WTC11 (cell line): ENCODE results near the gene KRTAP5-11. TPM values are rescaled to one million over a fixed set of nuclear protein-coding genes. Genes with fewer than 3 reads are reported as not detected.

Experiments used
- ATAC-seq: fragments of 200-7000 bp; cut with Tn5 transposase; 2 replicates; pipeline ENCODE4 v1.10.0; 2021; ENCODE audit warnings: mild to moderate bottlenecking, moderate library complexity
- CTCF ChIA-PET: fragments of 300-600 bp; sonication (Branson Sonifier 250); formaldehyde crosslinking; loops from one replicate; lab custom pipeline; 2021; ENCODE audit warnings: antibody characterized with exemption; lab: Charles Lee
- POLR2A ChIA-PET: fragments of 350-600 bp; sonication (Branson Sonifier 250); formaldehyde crosslinking; loops from one replicate; lab custom pipeline; 2021; ENCODE audit warnings: antibody characterized with exemption; lab: Charles Lee
- DNase-seq: peaks from one replicate; pipeline ENCODE4 v3.0.0; 2021; ENCODE audit warnings: low spot score
- H3K27ac Mint-ChIP-seq: 2 replicates; pipeline ENCODE4 v1.8.0; 2021; ENCODE audit warnings: mixed read lengths
- H3K27me3 Mint-ChIP-seq: 2 replicates; pipeline ENCODE4 v1.8.0; 2021; ENCODE audit warnings: low read depth, mild to moderate bottlenecking, moderate library complexity, mixed read lengths
- H3K36me3 Mint-ChIP-seq: 2 replicates; pipeline ENCODE4 v1.8.0; 2021; ENCODE audit warnings: mixed read lengths
- H3K4me1 Mint-ChIP-seq: 2 replicates; pipeline ENCODE4 v1.8.0; 2022; ENCODE audit warnings: mixed read lengths
- H3K4me3 Mint-ChIP-seq: 2 replicates; pipeline ENCODE4 v1.8.0; 2021; ENCODE audit warnings: mild to moderate bottlenecking, moderate library complexity, mixed read lengths
- H3K9me3 Mint-ChIP-seq: 2 replicates; pipeline ENCODE4 v1.8.0; 2021; ENCODE audit warnings: mixed read lengths
- EMX1 ChIP-seq: fragments of 250-450 bp; sonication (Bioruptor Pico); IDR thresholded peaks from 2 replicates; pipeline ENCODE4 v1.8.0; 2021; ENCODE audit warnings: mild to moderate bottlenecking
- FOXK1 ChIP-seq: sonication (generic); formaldehyde crosslinking; IDR thresholded peaks from 2 replicates; pipeline ENCODE4 v1.8.0; 2022; ENCODE audit warnings: mild to moderate bottlenecking, moderate library complexity, missing genetic modification reagents
- GRHL2 ChIP-seq: fragments of 250-450 bp; sonication (Bioruptor Pico); IDR thresholded peaks from 2 replicates; pipeline ENCODE4 v1.8.0; 2022; ENCODE audit warnings: mild to moderate bottlenecking, moderate library complexity; ENCODE audit not compliant: insufficient replicate concordance, severe bottlenecking
- JAZF1 ChIP-seq: fragments of 250-450 bp; sonication (Bioruptor Pico); IDR thresholded peaks from 2 replicates; pipeline ENCODE4 v1.9.0; 2021; ENCODE audit warnings: moderate library complexity, mild to moderate bottlenecking, inconsistent platforms
- NR1H2 ChIP-seq: sonication (generic); formaldehyde crosslinking; IDR thresholded peaks from 2 replicates; pipeline ENCODE4 v1.9.0; 2021; ENCODE audit warnings: mild to moderate bottlenecking, moderate library complexity, missing genetic modification reagents
- NR3C1 ChIP-seq: sonication (generic); formaldehyde crosslinking; conservative IDR thresholded peaks from 2 replicates; pipeline ENCODE4 v1.8.1; 2023; ENCODE audit warnings: low read depth, mild to moderate bottlenecking, missing genetic modification reagents
- PRRX2 ChIP-seq: fragments of 250-450 bp; sonication (Bioruptor Pico); IDR thresholded peaks from 2 replicates; pipeline ENCODE4 v1.8.0; 2021; ENCODE audit warnings: mild to moderate bottlenecking
- SOX15 ChIP-seq: fragments of 250-450 bp; sonication (Bioruptor Pico); IDR thresholded peaks from 2 replicates; pipeline ENCODE4 v1.9.0; 2021; ENCODE audit warnings: mild to moderate bottlenecking
- TEAD1 ChIP-seq: sonication (generic); formaldehyde crosslinking; IDR thresholded peaks from 2 replicates; pipeline ENCODE4 v1.8.0; 2022; ENCODE audit warnings: mild to moderate bottlenecking, missing genetic modification reagents
- ZNF121 ChIP-seq: sonication (generic); formaldehyde crosslinking; IDR thresholded peaks from 2 replicates; pipeline ENCODE4 v1.8.0; 2023; ENCODE audit warnings: missing genetic modification reagents
- ZNF232 ChIP-seq: sonication (generic); formaldehyde crosslinking; IDR thresholded peaks from 2 replicates; pipeline ENCODE4 v1.8.0; 2022; ENCODE audit warnings: mild to moderate bottlenecking, missing genetic modification reagents
- ZNF317 ChIP-seq: sonication (generic); formaldehyde crosslinking; IDR thresholded peaks from 2 replicates; pipeline ENCODE4 v1.8.1; 2023; ENCODE audit warnings: low read depth, mild to moderate bottlenecking, moderate library complexity, missing genetic modification reagents, borderline replicate concordance
- ZNF671 ChIP-seq: fragments of 250-450 bp; sonication (Bioruptor Pico); IDR thresholded peaks from 2 replicates; pipeline ENCODE4 v1.8.0; 2021; ENCODE audit warnings: mild to moderate bottlenecking
- total RNA-seq: library from RNA; stranded (reverse); gene quantifications from 3 replicates; pipeline ENCODE4 v1.2.3, GENCODE V29; 2021
- TF ChIP-seq, protein P1 (sequence below): sonication (generic); formaldehyde crosslinking; conservative IDR thresholded peaks from 2 replicates; pipeline ENCODE4 v1.8.1; 2023; ENCODE audit warnings: mild to moderate bottlenecking, low read depth, missing genetic modification reagents, moderate library complexity
- TF ChIP-seq, protein P2 (sequence below): fragments of 250-450 bp; sonication (Bioruptor Pico); IDR thresholded peaks from 2 replicates; pipeline ENCODE4 v1.8.0; 2021; ENCODE audit warnings: mild to moderate bottlenecking
- TF ChIP-seq, protein P3 (sequence below): sonication (generic); formaldehyde crosslinking; conservative IDR thresholded peaks from 2 replicates; pipeline ENCODE4 v1.8.1; 2022; ENCODE audit warnings: mild to moderate bottlenecking, missing genetic modification reagents
- TF ChIP-seq, protein P4 (sequence below): fragments of 250-450 bp; sonication (Bioruptor Pico); IDR thresholded peaks from 2 replicates; pipeline ENCODE4 v1.9.0; 2021; ENCODE audit warnings: mild to moderate bottlenecking
- TF ChIP-seq, protein P5 (sequence below): fragments of 250-450 bp; sonication (Bioruptor Pico); IDR thresholded peaks from 2 replicates; pipeline ENCODE4 v1.9.0; 2021; ENCODE audit warnings: mild to moderate bottlenecking, borderline replicate concordance
- TF ChIP-seq, protein P6 (sequence below): sonication (generic); formaldehyde crosslinking; IDR thresholded peaks from 2 replicates; pipeline ENCODE4 v1.8.0; 2023; ENCODE audit warnings: missing genetic modification reagents
- TF ChIP-seq, protein P7 (sequence below): sonication (generic); formaldehyde crosslinking; IDR thresholded peaks from 2 replicates; pipeline ENCODE4 v1.8.1; 2022; ENCODE audit warnings: low read depth, missing genetic modification reagents, borderline replicate concordance

Gene KRTAP5-11
- total RNA-seq, 1 experiment from 2014 or later, result not detected

DNA sequence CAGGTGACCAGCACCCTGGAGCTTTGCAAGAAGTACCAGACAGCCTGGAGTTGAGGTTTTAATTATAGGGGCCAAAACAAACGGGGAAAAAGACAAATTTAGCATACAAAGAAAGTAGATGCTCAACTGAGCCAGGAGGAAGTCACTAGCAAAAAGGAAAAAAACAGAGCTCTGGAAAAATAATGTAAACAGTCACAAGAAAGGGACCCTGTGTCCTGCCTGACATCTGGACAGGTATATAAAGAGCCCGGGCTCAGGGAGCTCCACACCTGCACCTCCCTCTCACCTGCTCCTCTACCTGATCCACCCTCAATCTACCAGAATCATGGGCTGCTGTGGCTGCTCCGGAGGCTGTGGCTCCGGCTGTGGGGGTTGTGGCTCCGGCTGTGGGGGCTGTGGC, 17.4 kb downstream of the KRTAP5-11 start, which contains the start of gene KRTAP5-10:
Gene KRTAP5-10, plus strand, starts transcription at position 301 of the 400 bp plus-strand sequence. Its CDS starts 25 bp downstream, at position 326.
- Mint-ChIP-seq H3K9me3 (peaks cover 15% of the 10 kb centered on the region), H3K36me3 (no peaks in the 10 kb centered on the region), H3K27ac (no peak within 1 kb of the TSS), H3K4me1 (peaks cover 31% of the 10 kb centered on the region), H3K4me3 (no peak within 1 kb of the TSS), H3K27me3 (peaks cover 12% of the 10 kb centered on the region)
- ChIA-PET CTCF (interaction anchor here (6.3 kb wide), 1 partner anchor 15 kb away, joined by 41 read pairs; no protein-coding TSS in a partner anchor), POLR2A (interaction anchor here (0.6 to 0.8 kb wide), 2 partner anchors 16 to 626 kb away, joined by 3 to 4 read pairs; no protein-coding TSS in a partner anchor)
- ATAC-seq (no peak), DNase-seq (no peak)
- no peak for TF ChIP-seq JAZF1 (CRISPR knock-in tag)
- TF ChIP-seq TEAD1, result no peak
- TF ChIP-seq, protein P1, sequence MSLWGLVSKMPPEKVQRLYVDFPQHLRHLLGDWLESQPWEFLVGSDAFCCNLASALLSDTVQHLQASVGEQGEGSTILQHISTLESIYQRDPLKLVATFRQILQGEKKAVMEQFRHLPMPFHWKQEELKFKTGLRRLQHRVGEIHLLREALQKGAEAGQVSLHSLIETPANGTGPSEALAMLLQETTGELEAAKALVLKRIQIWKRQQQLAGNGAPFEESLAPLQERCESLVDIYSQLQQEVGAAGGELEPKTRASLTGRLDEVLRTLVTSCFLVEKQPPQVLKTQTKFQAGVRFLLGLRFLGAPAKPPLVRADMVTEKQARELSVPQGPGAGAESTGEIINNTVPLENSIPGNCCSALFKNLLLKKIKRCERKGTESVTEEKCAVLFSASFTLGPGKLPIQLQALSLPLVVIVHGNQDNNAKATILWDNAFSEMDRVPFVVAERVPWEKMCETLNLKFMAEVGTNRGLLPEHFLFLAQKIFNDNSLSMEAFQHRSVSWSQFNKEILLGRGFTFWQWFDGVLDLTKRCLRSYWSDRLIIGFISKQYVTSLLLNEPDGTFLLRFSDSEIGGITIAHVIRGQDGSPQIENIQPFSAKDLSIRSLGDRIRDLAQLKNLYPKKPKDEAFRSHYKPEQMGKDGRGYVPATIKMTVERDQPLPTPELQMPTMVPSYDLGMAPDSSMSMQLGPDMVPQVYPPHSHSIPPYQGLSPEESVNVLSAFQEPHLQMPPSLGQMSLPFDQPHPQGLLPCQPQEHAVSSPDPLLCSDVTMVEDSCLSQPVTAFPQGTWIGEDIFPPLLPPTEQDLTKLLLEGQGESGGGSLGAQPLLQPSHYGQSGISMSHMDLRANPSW (CRISPR knock-in tag), result no peak
- no peak for TF ChIP-seq EMX1 (CRISPR knock-in tag)
- no peak for TF ChIP-seq NR1H2 (CRISPR knock-in tag)
- TF ChIP-seq PRRX2, result no peak
- no peak for TF ChIP-seq NR3C1 (CRISPR knock-in tag)
- no peak for TF ChIP-seq ZNF121 (CRISPR knock-in tag)
- no peak for TF ChIP-seq FOXK1
- TF ChIP-seq, protein P2, sequence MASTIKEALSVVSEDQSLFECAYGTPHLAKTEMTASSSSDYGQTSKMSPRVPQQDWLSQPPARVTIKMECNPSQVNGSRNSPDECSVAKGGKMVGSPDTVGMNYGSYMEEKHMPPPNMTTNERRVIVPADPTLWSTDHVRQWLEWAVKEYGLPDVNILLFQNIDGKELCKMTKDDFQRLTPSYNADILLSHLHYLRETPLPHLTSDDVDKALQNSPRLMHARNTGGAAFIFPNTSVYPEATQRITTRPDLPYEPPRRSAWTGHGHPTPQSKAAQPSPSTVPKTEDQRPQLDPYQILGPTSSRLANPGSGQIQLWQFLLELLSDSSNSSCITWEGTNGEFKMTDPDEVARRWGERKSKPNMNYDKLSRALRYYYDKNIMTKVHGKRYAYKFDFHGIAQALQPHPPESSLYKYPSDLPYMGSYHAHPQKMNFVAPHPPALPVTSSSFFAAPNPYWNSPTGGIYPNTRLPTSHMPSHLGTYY (CRISPR knock-in tag), result no peak
- TF ChIP-seq, protein P3, sequence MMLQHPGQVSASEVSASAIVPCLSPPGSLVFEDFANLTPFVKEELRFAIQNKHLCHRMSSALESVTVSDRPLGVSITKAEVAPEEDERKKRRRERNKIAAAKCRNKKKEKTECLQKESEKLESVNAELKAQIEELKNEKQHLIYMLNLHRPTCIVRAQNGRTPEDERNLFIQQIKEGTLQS (CRISPR knock-in tag), result no peak
- TF ChIP-seq, protein P4, sequence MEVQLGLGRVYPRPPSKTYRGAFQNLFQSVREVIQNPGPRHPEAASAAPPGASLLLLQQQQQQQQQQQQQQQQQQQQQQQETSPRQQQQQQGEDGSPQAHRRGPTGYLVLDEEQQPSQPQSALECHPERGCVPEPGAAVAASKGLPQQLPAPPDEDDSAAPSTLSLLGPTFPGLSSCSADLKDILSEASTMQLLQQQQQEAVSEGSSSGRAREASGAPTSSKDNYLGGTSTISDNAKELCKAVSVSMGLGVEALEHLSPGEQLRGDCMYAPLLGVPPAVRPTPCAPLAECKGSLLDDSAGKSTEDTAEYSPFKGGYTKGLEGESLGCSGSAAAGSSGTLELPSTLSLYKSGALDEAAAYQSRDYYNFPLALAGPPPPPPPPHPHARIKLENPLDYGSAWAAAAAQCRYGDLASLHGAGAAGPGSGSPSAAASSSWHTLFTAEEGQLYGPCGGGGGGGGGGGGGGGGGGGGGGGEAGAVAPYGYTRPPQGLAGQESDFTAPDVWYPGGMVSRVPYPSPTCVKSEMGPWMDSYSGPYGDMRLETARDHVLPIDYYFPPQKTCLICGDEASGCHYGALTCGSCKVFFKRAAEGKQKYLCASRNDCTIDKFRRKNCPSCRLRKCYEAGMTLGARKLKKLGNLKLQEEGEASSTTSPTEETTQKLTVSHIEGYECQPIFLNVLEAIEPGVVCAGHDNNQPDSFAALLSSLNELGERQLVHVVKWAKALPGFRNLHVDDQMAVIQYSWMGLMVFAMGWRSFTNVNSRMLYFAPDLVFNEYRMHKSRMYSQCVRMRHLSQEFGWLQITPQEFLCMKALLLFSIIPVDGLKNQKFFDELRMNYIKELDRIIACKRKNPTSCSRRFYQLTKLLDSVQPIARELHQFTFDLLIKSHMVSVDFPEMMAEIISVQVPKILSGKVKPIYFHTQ (CRISPR knock-in tag), result no peak
- TF ChIP-seq SOX15 (CRISPR knock-in tag), result no peak
- no peak for TF ChIP-seq ZNF232 (CRISPR knock-in tag)
- no peak for TF ChIP-seq ZNF317 (CRISPR knock-in tag)
- no peak for TF ChIP-seq GRHL2 (CRISPR knock-in tag)
- TF ChIP-seq, protein P5, sequence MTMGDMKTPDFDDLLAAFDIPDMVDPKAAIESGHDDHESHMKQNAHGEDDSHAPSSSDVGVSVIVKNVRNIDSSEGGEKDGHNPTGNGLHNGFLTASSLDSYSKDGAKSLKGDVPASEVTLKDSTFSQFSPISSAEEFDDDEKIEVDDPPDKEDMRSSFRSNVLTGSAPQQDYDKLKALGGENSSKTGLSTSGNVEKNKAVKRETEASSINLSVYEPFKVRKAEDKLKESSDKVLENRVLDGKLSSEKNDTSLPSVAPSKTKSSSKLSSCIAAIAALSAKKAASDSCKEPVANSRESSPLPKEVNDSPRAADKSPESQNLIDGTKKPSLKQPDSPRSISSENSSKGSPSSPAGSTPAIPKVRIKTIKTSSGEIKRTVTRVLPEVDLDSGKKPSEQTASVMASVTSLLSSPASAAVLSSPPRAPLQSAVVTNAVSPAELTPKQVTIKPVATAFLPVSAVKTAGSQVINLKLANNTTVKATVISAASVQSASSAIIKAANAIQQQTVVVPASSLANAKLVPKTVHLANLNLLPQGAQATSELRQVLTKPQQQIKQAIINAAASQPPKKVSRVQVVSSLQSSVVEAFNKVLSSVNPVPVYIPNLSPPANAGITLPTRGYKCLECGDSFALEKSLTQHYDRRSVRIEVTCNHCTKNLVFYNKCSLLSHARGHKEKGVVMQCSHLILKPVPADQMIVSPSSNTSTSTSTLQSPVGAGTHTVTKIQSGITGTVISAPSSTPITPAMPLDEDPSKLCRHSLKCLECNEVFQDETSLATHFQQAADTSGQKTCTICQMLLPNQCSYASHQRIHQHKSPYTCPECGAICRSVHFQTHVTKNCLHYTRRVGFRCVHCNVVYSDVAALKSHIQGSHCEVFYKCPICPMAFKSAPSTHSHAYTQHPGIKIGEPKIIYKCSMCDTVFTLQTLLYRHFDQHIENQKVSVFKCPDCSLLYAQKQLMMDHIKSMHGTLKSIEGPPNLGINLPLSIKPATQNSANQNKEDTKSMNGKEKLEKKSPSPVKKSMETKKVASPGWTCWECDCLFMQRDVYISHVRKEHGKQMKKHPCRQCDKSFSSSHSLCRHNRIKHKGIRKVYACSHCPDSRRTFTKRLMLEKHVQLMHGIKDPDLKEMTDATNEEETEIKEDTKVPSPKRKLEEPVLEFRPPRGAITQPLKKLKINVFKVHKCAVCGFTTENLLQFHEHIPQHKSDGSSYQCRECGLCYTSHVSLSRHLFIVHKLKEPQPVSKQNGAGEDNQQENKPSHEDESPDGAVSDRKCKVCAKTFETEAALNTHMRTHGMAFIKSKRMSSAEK (CRISPR knock-in tag), result no peak
- no peak for TF ChIP-seq ZNF671 (CRISPR knock-in tag)
- TF ChIP-seq, protein P6, sequence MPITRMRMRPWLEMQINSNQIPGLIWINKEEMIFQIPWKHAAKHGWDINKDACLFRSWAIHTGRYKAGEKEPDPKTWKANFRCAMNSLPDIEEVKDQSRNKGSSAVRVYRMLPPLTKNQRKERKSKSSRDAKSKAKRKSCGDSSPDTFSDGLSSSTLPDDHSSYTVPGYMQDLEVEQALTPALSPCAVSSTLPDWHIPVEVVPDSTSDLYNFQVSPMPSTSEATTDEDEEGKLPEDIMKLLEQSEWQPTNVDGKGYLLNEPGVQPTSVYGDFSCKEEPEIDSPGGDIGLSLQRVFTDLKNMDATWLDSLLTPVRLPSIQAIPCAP (CRISPR knock-in tag), result no peak
- TF ChIP-seq, protein P7, sequence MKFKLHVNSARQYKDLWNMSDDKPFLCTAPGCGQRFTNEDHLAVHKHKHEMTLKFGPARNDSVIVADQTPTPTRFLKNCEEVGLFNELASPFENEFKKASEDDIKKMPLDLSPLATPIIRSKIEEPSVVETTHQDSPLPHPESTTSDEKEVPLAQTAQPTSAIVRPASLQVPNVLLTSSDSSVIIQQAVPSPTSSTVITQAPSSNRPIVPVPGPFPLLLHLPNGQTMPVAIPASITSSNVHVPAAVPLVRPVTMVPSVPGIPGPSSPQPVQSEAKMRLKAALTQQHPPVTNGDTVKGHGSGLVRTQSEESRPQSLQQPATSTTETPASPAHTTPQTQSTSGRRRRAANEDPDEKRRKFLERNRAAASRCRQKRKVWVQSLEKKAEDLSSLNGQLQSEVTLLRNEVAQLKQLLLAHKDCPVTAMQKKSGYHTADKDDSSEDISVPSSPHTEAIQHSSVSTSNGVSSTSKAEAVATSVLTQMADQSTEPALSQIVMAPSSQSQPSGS (CRISPR knock-in tag), result no peak
- TF ChIP-seq, all 79 proteins: peak for 0
